Ramos (cell line): ENCODE measurements around the gene FARSA.
"Not testable (repeated sequence)": the region's sequence is repeated elsewhere in the genome, so short reads cannot be mapped to it uniquely, and the experiment has no call there.

ENCODE experiments used
- in situ Hi-C: fragments of 300-500 bp; cut with MboI; formaldehyde crosslinking; loops from one replicate; pipeline ENCODE4 v1.14.3; 2022; ENCODE audit warnings: low sequenced_read_pairs; ENCODE audit not compliant: unreplicated experiment

The FARSA gene

GRCh38 chr19:12933287-12934072 lies at the start of gene FARSA:
Gene FARSA (minus strand): TSS chr19:12933711. CDS start chr19:12933696, 15 bp downstream.
- in situ Hi-C loops, result no loop called here

GRCh38 chr19:12983091-12983490 lies 49.6 kb upstream of the FARSA start:
- in situ Hi-C loops, result loop anchor here (5.0 kb wide), 1 partner anchor 109 kb away; no protein-coding TSS in a partner anchor

- in situ Hi-C loops, result loop anchor here (5.0 kb wide), 1 partner anchor 110 kb away; no protein-coding TSS in a partner anchor
These were observed 49.1 kb upstream of the FARSA start for GRCh38 chr19:12982648-12983047.

GRCh38 chr19:12979974-12980373 lies 46.5 kb upstream of the FARSA start:
- in situ Hi-C loops, result loop anchor here (5.0 to 10.0 kb wide), 2 partner anchors 112 to 285 kb away; no protein-coding TSS in a partner anchor

- in situ Hi-C loops, result loop anchor here (10.0 kb wide), 1 partner anchor 289 kb away; no protein-coding TSS in a partner anchor
These were observed 42.6 kb upstream of the FARSA start for GRCh38 chr19:12976109-12976508.

GRCh38 chr19:12975221-12975741 lies 41.8 kb upstream of the FARSA start:
- in situ Hi-C loops, result loop anchor here (10.0 kb wide), 1 partner anchor 290 kb away; no protein-coding TSS in a partner anchor

GRCh38 chr19:12974301-12975220 lies 41.0 kb upstream of the FARSA start:
- in situ Hi-C loops, result loop anchor here (10.0 kb wide), 1 partner anchor 290 kb away; no protein-coding TSS in a partner anchor

GRCh38 chr19:12973236-12973635 lies 39.7 kb upstream of the FARSA start:
- in situ Hi-C loops, result loop anchor here (10.0 kb wide), 1 partner anchor 292 kb away; no protein-coding TSS in a partner anchor

- in situ Hi-C loops, result loop anchor here (10.0 kb wide), 1 partner anchor 295 kb away; no protein-coding TSS in a partner anchor
These were observed 36.7 kb upstream of the FARSA start for GRCh38 chr19:12970070-12970820.

GRCh38 chr19:12969292-12969988 lies 35.9 kb upstream of the FARSA start, which contains the start of gene DAND5:
Gene DAND5 (plus strand): TSS chr19:12969576. CDS start chr19:12969661, 85 bp downstream.
- in situ Hi-C loops, result no loop called here

GRCh38 chr19:12967907-12968306 lies 34.4 kb upstream of the FARSA start:
- in situ Hi-C loops, result no loop called here

GRCh38 chr19:12965812-12966135 lies 32.3 kb upstream of the FARSA start:
- in situ Hi-C loops, result no loop called here

GRCh38 chr19:12965017-12965811 lies 31.7 kb upstream of the FARSA start:
- in situ Hi-C loops, result no loop called here

GRCh38 chr19:12959481-12959880 lies 26.0 kb upstream of the FARSA start:
- in situ Hi-C loops, result no loop called here

- in situ Hi-C loops, result not testable (repeated sequence)
These were observed 24.0 kb upstream of the FARSA start for GRCh38 chr19:12957389-12957952.

GRCh38 chr19:12956446-12957388 lies 23.2 kb upstream of the FARSA start, which contains the start of gene GADD45GIP1:
Gene GADD45GIP1 (minus strand): TSS chr19:12957223. CDS start chr19:12957212, 11 bp downstream.
- in situ Hi-C loops, result no loop called here

- in situ Hi-C loops, result no loop called here
These were observed 22.5 kb upstream of the FARSA start for GRCh38 chr19:12955996-12956395.
